Endothelial cell of umbilical vein (primary cell): ENCODE data around the gene CHMP4B.

Experiments
- EZH2 ChIP-seq: IDR thresholded peaks from 2 replicates; pipeline ENCODE4 v1.6.1; 2012; ENCODE audit warnings: borderline replicate concordance, low read depth, mild to moderate bottlenecking, moderate library complexity, low read length, inconsistent platforms; ENCODE audit not compliant: severe bottlenecking
- FOS ChIP-seq: IDR thresholded peaks from 2 replicates; pipeline ENCODE4 v1.6.1; 2011; ENCODE audit warnings: mild to moderate bottlenecking, low read length, moderate library complexity, borderline replicate concordance; ENCODE audit not compliant: insufficient read depth
- MAX ChIP-seq: IDR thresholded peaks from 2 replicates; pipeline ENCODE4 v1.6.1; 2011; ENCODE audit not compliant: insufficient read depth, insufficient read length
- POLR2A ChIP-seq: IDR thresholded peaks from 2 replicates; pipeline ENCODE4 v1.6.1; 2012; ENCODE audit warnings: low read depth, mild to moderate bottlenecking, control low read depth, low read length
- POLR2AphosphoS5 ChIP-seq: IDR thresholded peaks from 2 replicates; pipeline ENCODE4 v1.6.1; 2012; ENCODE audit warnings: low read depth, mild to moderate bottlenecking, control low read depth, low read length, moderate library complexity; ENCODE audit not compliant: insufficient read depth
- TF ChIP-seq, protein P1 (sequence below), 2 donors: IDR thresholded peaks; 1 replicate in 1 of 2; 2 replicates in 1 of 2; pipeline ENCODE4 v1.5.1; 2011; ENCODE audit warnings: low read length in 2 of 2, mild to moderate bottlenecking in 2 of 2, moderate library complexity in 2 of 2, control low read depth in 1 of 2, inconsistent platforms in 1 of 2, low read depth in 1 of 2; ENCODE audit not compliant: insufficient read depth in 1 of 2; ENCODE audit errors: extremely low read depth in 1 of 2

DNA sequence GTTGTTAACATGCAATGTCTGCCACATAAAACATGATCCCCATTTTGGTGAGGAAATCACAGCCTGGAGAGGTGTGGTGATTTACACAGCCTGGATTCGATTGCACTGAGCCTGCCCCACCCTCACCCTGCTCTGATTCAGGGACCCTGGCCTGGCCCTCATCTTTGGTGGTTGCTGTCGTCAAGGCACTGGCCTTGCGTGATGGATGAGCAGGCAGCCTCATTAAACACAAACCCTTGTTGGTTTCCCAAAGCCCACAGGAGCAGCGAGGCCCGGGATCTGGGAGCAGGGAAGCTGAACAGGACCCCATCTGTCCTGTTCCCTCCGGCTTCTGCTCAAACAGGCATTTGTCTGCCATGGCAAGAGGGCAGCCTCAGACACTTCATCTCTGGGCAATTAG, 70.8 kb downstream of the CHMP4B start:
- TF ChIP-seq, protein P1, sequence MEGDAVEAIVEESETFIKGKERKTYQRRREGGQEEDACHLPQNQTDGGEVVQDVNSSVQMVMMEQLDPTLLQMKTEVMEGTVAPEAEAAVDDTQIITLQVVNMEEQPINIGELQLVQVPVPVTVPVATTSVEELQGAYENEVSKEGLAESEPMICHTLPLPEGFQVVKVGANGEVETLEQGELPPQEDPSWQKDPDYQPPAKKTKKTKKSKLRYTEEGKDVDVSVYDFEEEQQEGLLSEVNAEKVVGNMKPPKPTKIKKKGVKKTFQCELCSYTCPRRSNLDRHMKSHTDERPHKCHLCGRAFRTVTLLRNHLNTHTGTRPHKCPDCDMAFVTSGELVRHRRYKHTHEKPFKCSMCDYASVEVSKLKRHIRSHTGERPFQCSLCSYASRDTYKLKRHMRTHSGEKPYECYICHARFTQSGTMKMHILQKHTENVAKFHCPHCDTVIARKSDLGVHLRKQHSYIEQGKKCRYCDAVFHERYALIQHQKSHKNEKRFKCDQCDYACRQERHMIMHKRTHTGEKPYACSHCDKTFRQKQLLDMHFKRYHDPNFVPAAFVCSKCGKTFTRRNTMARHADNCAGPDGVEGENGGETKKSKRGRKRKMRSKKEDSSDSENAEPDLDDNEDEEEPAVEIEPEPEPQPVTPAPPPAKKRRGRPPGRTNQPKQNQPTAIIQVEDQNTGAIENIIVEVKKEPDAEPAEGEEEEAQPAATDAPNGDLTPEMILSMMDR (IDR thresholded peaks at IDR 0.05; ENCODE audit: extremely low read depth in 1 of 2, insufficient read depth in 1 of 2, low read depth in 1 of 2, low read length in 2 of 2): no peak
- TF ChIP-seq EZH2 (no peak), POLR2A (no peak), POLR2AphosphoS5 (no peak), FOS (no peak), MAX (no peak)
